HepG2 (cell line): ENCODE results near the gene AIP. TPM values are rescaled to one million over a fixed set of nuclear protein-coding genes. Genes with fewer than 3 reads are reported as not detected.

Experiments
- ATAC-seq: fragments of 200-7000 bp; cut with Tn5 transposase; 3 replicates; pipeline ENCODE4 v1.9.1; 2020; ENCODE audit warnings: mild to moderate bottlenecking, moderate library complexity
- BruUV-seq: library from RNA; stranded (reverse); fragments of 400-500 nt; replicated peaks from 2 replicates; lab custom pipeline; 2021; lab: Mats Ljungman, UMichigan
- CTCF ChIA-PET: fragments of 300-600 bp; formaldehyde crosslinking; extraction: SDS; loops from one replicate; lab custom pipeline; 2021; ENCODE audit warnings: low total read pairs, inconsistent platforms, low intra/inter-chr PET ratio; lab: Yijun Ruan, JAX
- POLR2A ChIA-PET: fragments of 350-600 bp; sonication (Branson Sonifier 250); formaldehyde crosslinking; loops from one replicate; lab custom pipeline; 2020; ENCODE audit warnings: antibody characterized with exemption, inconsistent platforms; lab: Yijun Ruan, JAX
- DNase-seq: peaks from one replicate; pipeline ENCODE4 v3.0.0-alpha.2; 2015; ENCODE audit warnings: low spot score
- FAIRE-seq: peaks from 3 replicates; lab custom pipeline; 2011; peaks lifted over from hg19 to GRCh38; lab: Jason Lieb, UNC
- H2AFZ ChIP-seq: one replicate; pipeline ENCODE4 v1.6.1; 2011; ENCODE audit warnings: low read length, inconsistent platforms
- H3K27ac ChIP-seq: fragments of 300-600 bp; 3 replicates; pipeline ENCODE4 v1.8.0; 2011; ENCODE audit warnings: mixed run types, mild to moderate bottlenecking, mixed read lengths, low read length, inconsistent platforms; ENCODE audit not compliant: insufficient read depth; ENCODE audit errors: extremely low read length
- H3K27me3 ChIP-seq, 2 experiments: fragments of 200-600 bp in 1 of 2; 2 replicates in 1 of 2; 3 replicates in 1 of 2; pipeline versions ENCODE4 v1.6.0 to v1.8.0; 2011; ENCODE audit warnings: low read length in 2 of 2, mild to moderate bottlenecking in 2 of 2, moderate library complexity in 2 of 2, inconsistent platforms in 1 of 2; ENCODE audit not compliant: insufficient read depth in 2 of 2, control insufficient read depth in 1 of 2
- H3K36me3 ChIP-seq, 2 experiments: fragments of 200-600 bp in 1 of 2; replicated peaks in 1 of 2; 2 replicates in 1 of 2; 3 replicates in 1 of 2; pipeline versions ENCODE4 v1.5.1 to v1.8.0; 2011; ENCODE audit warnings: low read length in 2 of 2, inconsistent platforms in 1 of 2; ENCODE audit not compliant: insufficient read depth in 2 of 2, control insufficient read depth in 1 of 2
- H3K4me1 ChIP-seq: 2 replicates; pipeline ENCODE4 v1.5.1; 2012; ENCODE audit warnings: low read length, inconsistent platforms; ENCODE audit not compliant: insufficient read depth
- H3K4me2 ChIP-seq: 2 replicates; pipeline ENCODE4 v1.6.0; 2011; ENCODE audit warnings: low read depth, low read length, inconsistent platforms
- H3K4me3 ChIP-seq, 3 experiments: fragments of 200-600 bp in 1 of 3; sonication (generic), shearing (Covaris generic) in 1 of 3; replicated peaks in 1 of 3; 2 replicates each; pipeline ENCODE4 v1.5.1; 2011 to 2016; ENCODE audit warnings: low read length in 3 of 3, inconsistent platforms in 2 of 3, low read depth in 2 of 3, mild to moderate bottlenecking in 2 of 3, control low read depth in 1 of 3, mixed read lengths in 1 of 3; ENCODE audit not compliant: insufficient read depth in 1 of 3
- H3K79me2 ChIP-seq: one replicate; pipeline ENCODE4 v1.6.1; 2011; ENCODE audit warnings: low read length, inconsistent platforms; ENCODE audit not compliant: insufficient read depth
- H3K9ac ChIP-seq: 2 replicates; pipeline ENCODE4 v1.6.0; 2011; ENCODE audit warnings: mild to moderate bottlenecking, low read depth, low read length, inconsistent platforms; ENCODE audit not compliant: insufficient read depth
- H3K9me3 ChIP-seq: 2 replicates; pipeline ENCODE4 v1.5.1; 2012; ENCODE audit warnings: mild to moderate bottlenecking, low read length
- H4K20me1 ChIP-seq: 2 replicates; pipeline ENCODE4 v1.6.0; 2011; ENCODE audit warnings: inconsistent platforms, mild to moderate bottlenecking, low read length, moderate library complexity; ENCODE audit not compliant: insufficient read depth
- EP300 ChIP-seq, 3 experiments: sonication (generic) in 1 of 3; formaldehyde crosslinking in 1 of 3; IDR thresholded peaks; 2 replicates each; pipeline versions ENCODE4 v1.5.1 to v1.6.1; 2011 to 2020; ENCODE audit warnings: low read depth in 2 of 3, low read length in 2 of 3, borderline replicate concordance in 1 of 3, improper control_type of control experiment in 1 of 3, mild to moderate bottlenecking in 1 of 3, missing genetic modification reagents in 1 of 3, moderate library complexity in 1 of 3
- KDM2A ChIP-seq: sonication (generic); formaldehyde crosslinking; IDR thresholded peaks from 2 replicates; pipeline ENCODE4 v1.4.0; 2020; ENCODE audit warnings: low read depth, missing genetic modification reagents, borderline replicate concordance
- PCBP2 ChIP-seq: fragments of 200-400 bp; formaldehyde crosslinking; optimal IDR thresholded peaks from 2 replicates; pipeline ENCODE3; 2018; ENCODE audit warnings: low read length, low read depth; ENCODE audit not compliant: poor library complexity, severe bottlenecking
- ZNF777 ChIP-seq: sonication (generic); formaldehyde crosslinking; IDR thresholded peaks from 2 replicates; pipeline ENCODE4 v1.4.0; 2020; ENCODE audit warnings: missing genetic modification reagents
- ZNF800 ChIP-seq: sonication (generic); formaldehyde crosslinking; IDR thresholded peaks from 2 replicates; pipeline ENCODE4 v1.4.0; 2020; ENCODE audit warnings: missing genetic modification reagents
- ZXDC ChIP-seq: sonication (generic); formaldehyde crosslinking; IDR thresholded peaks from 2 replicates; pipeline ENCODE4 v1.5.0; 2020; ENCODE audit warnings: mild to moderate bottlenecking, missing genetic modification reagents
- WGBS: methylation state at CpG from one replicate; pipeline ENCODE4 v1.1.6; 2017; ENCODE audit warnings: low lambda C conversion rate; 5-methylcytosine and 5-hydroxymethylcytosine counted together
- in situ Hi-C: cut with HindIII; loops from 2 replicates; pipeline ENCODE4 v1.10.0; 2017; ENCODE audit warnings: low pct_unique_long_range_greater_than_20kb; ENCODE audit not compliant: extremely low pct_ligation_motif_present
- intact Hi-C: fragments of 100-400 bp; cut with micrococcal nuclease; formaldehyde crosslinking; loops from one replicate; pipeline ENCODE4 v1.10.0; 2022; ENCODE audit not compliant: unreplicated experiment
- polyA plus RNA-seq, 8 experiments: library from polyadenylated mRNA; depleted of rRNA in 3 of 8; stranded (reverse) in 7 of 8; unstranded in 1 of 8; fragments of >200 nt; fragmentation: Illumina TruSeq in 4 of 8; extraction: Trizol in 4 of 8; gene quantifications; 2 replicates each; pipeline versions ENCODE4 v1.2.1 to v1.2.3, GENCODE V29; 2011 to 2016; ENCODE audit warnings: low read depth in 4 of 8, missing spikeins in 1 of 8, mixed read lengths in 1 of 8; ENCODE audit not compliant: insufficient read depth in 1 of 8
- total RNA-seq, 5 experiments: library from RNA; depleted of rRNA; stranded (reverse); fragments of >200 nt; fragmentation: Illumina TruSeq; extraction: Trizol; gene quantifications; 2 replicates each; pipeline ENCODE4 v1.2.3, GENCODE V29; 2016; ENCODE audit warnings: low read depth in 1 of 5
- TF ChIP-seq, protein P1 (sequence below): sonication (generic); formaldehyde crosslinking; IDR thresholded peaks from 2 replicates; pipeline ENCODE4 v1.5.0; 2020; ENCODE audit warnings: missing genetic modification reagents, mild to moderate bottlenecking, borderline replicate concordance
- TF ChIP-seq, protein P2 (sequence below): sonication (generic); formaldehyde crosslinking; IDR thresholded peaks from 2 replicates; pipeline ENCODE4 v1.4.0; 2020; ENCODE audit warnings: missing genetic modification reagents
- TF ChIP-seq, protein P3 (sequence below): sonication (generic); formaldehyde crosslinking; IDR thresholded peaks from 2 replicates; pipeline ENCODE4 v1.5.0; 2020; ENCODE audit warnings: mild to moderate bottlenecking, low read depth, missing genetic modification reagents, borderline replicate concordance

Gene AIP
- total and polyA plus RNA-seq, 2 of the 13 experiments (the other 11 are each of a cell fraction or from before 2014, with no cell fraction given): 51.8 to 110 TPM

- TF ChIP-seq EP300 (IDR thresholded peaks at IDR 0.05; ENCODE audit: low read depth in 2 of 2, low read length in 2 of 2) (no peak), EP300 (CRISPR knock-in tag; IDR thresholded peaks at IDR 0.05; ENCODE audit: borderline replicate concordance) (no peak), KDM2A (CRISPR knock-in tag) (0 out of 2 replicates have a peak, but pooled peaks have one; percentile 13), PCBP2 (no peak)
- TF ChIP-seq, protein P1, sequence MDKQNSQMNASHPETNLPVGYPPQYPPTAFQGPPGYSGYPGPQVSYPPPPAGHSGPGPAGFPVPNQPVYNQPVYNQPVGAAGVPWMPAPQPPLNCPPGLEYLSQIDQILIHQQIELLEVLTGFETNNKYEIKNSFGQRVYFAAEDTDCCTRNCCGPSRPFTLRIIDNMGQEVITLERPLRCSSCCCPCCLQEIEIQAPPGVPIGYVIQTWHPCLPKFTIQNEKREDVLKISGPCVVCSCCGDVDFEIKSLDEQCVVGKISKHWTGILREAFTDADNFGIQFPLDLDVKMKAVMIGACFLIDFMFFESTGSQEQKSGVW (CRISPR knock-in tag): no peak
Observed at GRCh38 chr11:67504005-67504949, 21.5 kb downstream of the AIP start (continued).

DNA sequence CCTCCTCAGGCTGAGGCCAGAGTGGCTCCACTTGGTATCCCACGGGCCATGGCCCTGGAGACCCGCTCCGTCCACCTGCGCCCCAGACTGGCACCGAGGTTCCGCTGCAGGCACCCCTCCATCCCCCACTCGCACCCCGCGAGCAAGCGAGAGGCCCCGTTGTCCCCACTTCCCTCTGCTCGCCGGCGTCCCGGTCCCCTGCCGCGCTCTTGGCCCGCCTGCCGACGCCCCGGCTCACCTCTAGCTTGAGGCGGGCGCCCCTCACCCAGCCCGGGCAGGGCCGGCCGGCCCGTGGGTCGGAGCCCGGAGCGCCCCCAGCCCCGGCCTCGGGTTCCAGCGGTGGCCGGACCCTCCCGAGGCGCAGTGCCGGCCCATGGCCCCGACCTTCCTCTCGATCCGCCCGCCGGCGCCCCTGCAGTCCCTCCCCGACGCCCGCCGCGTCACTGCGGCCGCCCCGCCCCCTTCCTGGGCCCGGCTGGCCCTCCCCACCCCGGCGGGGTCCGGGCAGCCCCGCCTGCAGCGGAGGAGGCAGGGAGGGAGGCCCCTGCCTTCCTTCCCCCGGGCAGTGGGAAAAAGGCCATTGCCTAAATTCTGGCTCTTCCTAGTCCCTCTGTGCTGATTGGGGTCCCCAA, 22.2 kb downstream of the AIP start, which contains the start of gene PITPNM1:
TSS of gene PITPNM1 (minus strand) at position 414 of the 632 bp plus-strand sequence. CDS start 1,183 bp downstream, outside the sequence.
- WGBS: 1% methylated on average over 17 of the region's 58 CpGs
- peaks cover 42% of the 10 kb centered on the region for H3K4me1 ChIP-seq
- peak; percentile 29 for DNase-seq
- TF ChIP-seq ZNF777 (CRISPR knock-in tag) (peak; percentile 83), ZNF800 (CRISPR knock-in tag) (0 out of 2 replicates have a peak, but pooled peaks have one; percentile 44), ZXDC (0 out of 2 replicates have a peak, but pooled peaks have one; percentile 3)
- TF ChIP-seq, protein P2, sequence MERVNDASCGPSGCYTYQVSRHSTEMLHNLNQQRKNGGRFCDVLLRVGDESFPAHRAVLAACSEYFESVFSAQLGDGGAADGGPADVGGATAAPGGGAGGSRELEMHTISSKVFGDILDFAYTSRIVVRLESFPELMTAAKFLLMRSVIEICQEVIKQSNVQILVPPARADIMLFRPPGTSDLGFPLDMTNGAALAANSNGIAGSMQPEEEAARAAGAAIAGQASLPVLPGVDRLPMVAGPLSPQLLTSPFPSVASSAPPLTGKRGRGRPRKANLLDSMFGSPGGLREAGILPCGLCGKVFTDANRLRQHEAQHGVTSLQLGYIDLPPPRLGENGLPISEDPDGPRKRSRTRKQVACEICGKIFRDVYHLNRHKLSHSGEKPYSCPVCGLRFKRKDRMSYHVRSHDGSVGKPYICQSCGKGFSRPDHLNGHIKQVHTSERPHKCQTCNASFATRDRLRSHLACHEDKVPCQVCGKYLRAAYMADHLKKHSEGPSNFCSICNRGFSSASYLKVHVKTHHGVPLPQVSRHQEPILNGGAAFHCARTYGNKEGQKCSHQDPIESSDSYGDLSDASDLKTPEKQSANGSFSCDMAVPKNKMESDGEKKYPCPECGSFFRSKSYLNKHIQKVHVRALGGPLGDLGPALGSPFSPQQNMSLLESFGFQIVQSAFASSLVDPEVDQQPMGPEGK (CRISPR knock-in tag): peak; percentile 66
- TF ChIP-seq, protein P3, sequence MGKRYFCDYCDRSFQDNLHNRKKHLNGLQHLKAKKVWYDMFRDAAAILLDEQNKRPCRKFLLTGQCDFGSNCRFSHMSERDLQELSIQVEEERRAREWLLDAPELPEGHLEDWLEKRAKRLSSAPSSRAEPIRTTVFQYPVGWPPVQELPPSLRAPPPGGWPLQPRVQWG (CRISPR knock-in tag): no peak

More for the DNA sequence above, 22.2 kb downstream of the AIP start, which contains the start of gene PITPNM1:
- ATAC-seq (peak; percentile 16), FAIRE-seq (no peak)
- BruUV-seq: no TSS peak
- Histone ChIP-seq H3K27me3 (no peaks in the 10 kb centered on the region), H3K36me3 (no peaks in the 10 kb centered on the region), H3K4me3 (peak within 1 kb of the TSS; percentile 54 to 91 (median 82)), H4K20me1 (no peaks in the 10 kb centered on the region), H3K4me2 (peak within 1 kb of the TSS; percentile 95), H3K27ac (peak within 1 kb of the TSS; percentile 65), H3K9me3 (no peaks in the 10 kb centered on the region), H2AFZ (no peak within 1 kb of the TSS), H3K9ac (peak within 1 kb of the TSS; percentile 72), H3K79me2 (peaks cover 10% of the 10 kb centered on the region)
- POLR2A ChIA-PET: interaction anchor here (0.9 to 1.3 kb wide), 4 partner anchors 14 to 151 kb away, joined by 3 to 6 read pairs (median 4); partner anchors contain the start of genes AIP and PPP1CA
- in situ Hi-C loops (loop anchor here (5.0 kb wide), 1 partner anchor 103 kb away; the partner anchor contains the start of genes PPP1CA and TBC1D10C), intact Hi-C loops (loop anchor here (1.0 kb wide), 1 partner anchor 116 kb away; no protein-coding TSS in a partner anchor)
- CTCF ChIA-PET: interaction anchor here (2.1 to 2.2 kb wide), 2 partner anchors 104 to 115 kb away, joined by 6 to 18 read pairs; partner anchors contain the start of gene PPP1CA
